ENCODE measurements around the gene BTRC. TPM values are rescaled to one million over a fixed set of nuclear protein-coding genes. Genes with fewer than 3 reads are reported as not detected.

The BTRC gene
- total RNA-seq, 1 experiment from 2014 or later, result 22.4 TPM

DNA sequence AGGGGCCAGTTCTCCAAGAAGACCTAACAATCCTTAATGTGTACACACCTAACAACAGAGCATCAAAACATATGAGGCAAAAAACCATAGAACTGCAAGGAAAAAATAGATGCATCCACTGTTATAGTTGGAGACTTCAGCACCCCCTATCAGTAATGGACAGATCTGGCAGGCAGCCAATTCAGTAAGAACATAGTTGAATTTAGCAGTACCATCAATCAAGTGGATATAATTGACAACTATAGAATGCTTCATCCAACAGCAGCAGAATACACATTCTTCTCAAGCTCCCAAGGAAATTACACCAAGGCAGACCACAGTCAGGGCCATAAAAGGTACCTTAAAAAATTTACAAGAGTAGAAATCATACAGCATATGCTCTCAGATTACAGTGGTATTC lies 191.9 kb downstream of the BTRC start:
- POLR2A ChIA-PET, result no interaction called here
- no peaks in the 10 kb centered on the region for H3K36me3 Mint-ChIP-seq

DNA sequence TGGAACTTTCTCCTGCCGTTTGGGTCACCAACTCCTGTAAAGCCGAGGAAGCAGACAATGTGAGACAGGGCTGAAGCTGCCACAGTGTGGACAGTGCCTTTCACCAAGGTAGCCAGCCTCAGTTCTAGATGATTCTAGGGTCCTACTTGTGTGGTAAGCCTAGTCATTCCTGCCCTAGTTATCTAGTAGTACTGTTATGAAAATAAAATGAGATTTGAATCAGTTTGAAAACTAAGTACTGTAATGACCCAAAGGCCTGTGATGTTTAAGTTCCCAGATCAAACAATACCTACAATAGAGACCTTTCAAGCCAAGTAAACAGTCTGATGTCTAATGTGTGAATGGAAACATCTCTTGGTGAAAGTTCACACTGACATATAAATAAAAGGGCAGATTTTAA lies 197.0 kb downstream of the BTRC start:
- Mint-ChIP-seq H3K27ac (no peak overlapping the region), H3K27me3 (ENCODE audit: low read depth) (no peaks in the 10 kb centered on the region), H3K4me3 (no peak overlapping the region), H3K4me1 (no peaks in the 10 kb centered on the region), H3K36me3 (peaks cover 7% of the 10 kb centered on the region), H3K9me3 (no peaks in the 10 kb centered on the region)
- CTCF ChIA-PET, result interaction anchor here (2.0 kb wide), 1 partner anchor 20 kb away, joined by 5 read pairs; no protein-coding TSS in a partner anchor
- ATAC-seq (no peak), DNase-seq (ENCODE audit: low spot score) (no peak)
- POLR2A ChIA-PET, result no interaction called here
- no peak for TF ChIP-seq ZNF317 (CRISPR knock-in tag; IDR thresholded peaks at IDR 0.05; ENCODE audit: borderline replicate concordance, low read depth)
- TF ChIP-seq, protein P1, sequence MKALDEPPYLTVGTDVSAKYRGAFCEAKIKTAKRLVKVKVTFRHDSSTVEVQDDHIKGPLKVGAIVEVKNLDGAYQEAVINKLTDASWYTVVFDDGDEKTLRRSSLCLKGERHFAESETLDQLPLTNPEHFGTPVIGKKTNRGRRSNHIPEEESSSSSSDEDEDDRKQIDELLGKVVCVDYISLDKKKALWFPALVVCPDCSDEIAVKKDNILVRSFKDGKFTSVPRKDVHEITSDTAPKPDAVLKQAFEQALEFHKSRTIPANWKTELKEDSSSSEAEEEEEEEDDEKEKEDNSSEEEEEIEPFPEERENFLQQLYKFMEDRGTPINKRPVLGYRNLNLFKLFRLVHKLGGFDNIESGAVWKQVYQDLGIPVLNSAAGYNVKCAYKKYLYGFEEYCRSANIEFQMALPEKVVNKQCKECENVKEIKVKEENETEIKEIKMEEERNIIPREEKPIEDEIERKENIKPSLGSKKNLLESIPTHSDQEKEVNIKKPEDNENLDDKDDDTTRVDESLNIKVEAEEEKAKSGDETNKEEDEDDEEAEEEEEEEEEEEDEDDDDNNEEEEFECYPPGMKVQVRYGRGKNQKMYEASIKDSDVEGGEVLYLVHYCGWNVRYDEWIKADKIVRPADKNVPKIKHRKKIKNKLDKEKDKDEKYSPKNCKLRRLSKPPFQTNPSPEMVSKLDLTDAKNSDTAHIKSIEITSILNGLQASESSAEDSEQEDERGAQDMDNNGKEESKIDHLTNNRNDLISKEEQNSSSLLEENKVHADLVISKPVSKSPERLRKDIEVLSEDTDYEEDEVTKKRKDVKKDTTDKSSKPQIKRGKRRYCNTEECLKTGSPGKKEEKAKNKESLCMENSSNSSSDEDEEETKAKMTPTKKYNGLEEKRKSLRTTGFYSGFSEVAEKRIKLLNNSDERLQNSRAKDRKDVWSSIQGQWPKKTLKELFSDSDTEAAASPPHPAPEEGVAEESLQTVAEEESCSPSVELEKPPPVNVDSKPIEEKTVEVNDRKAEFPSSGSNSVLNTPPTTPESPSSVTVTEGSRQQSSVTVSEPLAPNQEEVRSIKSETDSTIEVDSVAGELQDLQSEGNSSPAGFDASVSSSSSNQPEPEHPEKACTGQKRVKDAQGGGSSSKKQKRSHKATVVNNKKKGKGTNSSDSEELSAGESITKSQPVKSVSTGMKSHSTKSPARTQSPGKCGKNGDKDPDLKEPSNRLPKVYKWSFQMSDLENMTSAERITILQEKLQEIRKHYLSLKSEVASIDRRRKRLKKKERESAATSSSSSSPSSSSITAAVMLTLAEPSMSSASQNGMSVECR (CRISPR knock-in tag; IDR thresholded peaks at IDR 0.05; ENCODE audit: borderline replicate concordance), result no peak
- TF ChIP-seq OVOL2 (CRISPR knock-in tag; IDR thresholded peaks at IDR 0.05; ENCODE audit: borderline replicate concordance), result no peak
- TF ChIP-seq, protein P2, sequence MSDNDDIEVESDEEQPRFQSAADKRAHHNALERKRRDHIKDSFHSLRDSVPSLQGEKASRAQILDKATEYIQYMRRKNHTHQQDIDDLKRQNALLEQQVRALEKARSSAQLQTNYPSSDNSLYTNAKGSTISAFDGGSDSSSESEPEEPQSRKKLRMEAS (CRISPR knock-in tag; IDR thresholded peaks at IDR 0.05), result no peak
- no peak for TF ChIP-seq MYBL2 (CRISPR knock-in tag; IDR thresholded peaks at IDR 0.05)
- no peak for TF ChIP-seq TCF7 (CRISPR knock-in tag; IDR thresholded peaks at IDR 0.05; ENCODE audit: low read depth)
- no peak for TF ChIP-seq HMGA2 (CRISPR knock-in tag; IDR thresholded peaks at IDR 0.05)

More for the DNA sequence above, 191.9 kb downstream of the BTRC start:
- ATAC-seq, result no peak
- CTCF ChIA-PET, result interaction anchor here (0.6 to 1.5 kb wide), 3 partner anchors 8 to 80 kb away, joined by 3 to 4 read pairs (median 3); no protein-coding TSS in a partner anchor
- Mint-ChIP-seq H3K4me3 (no peak overlapping the region), H3K27ac (no peak overlapping the region), H3K4me1 (no peaks in the 10 kb centered on the region), H3K27me3 (ENCODE audit: low read depth) (no peaks in the 10 kb centered on the region), H3K9me3 (no peaks in the 10 kb centered on the region)
- TF ChIP-seq ZNF423 (CRISPR knock-in tag; IDR thresholded peaks at IDR 0.05) (no peak), NR3C1 (CRISPR knock-in tag; conservative IDR thresholded peaks at IDR 0.05; ENCODE audit: low read depth) (no peak), PRRX2 (CRISPR knock-in tag; IDR thresholded peaks at IDR 0.05) (no peak), ELF4 (CRISPR knock-in tag; IDR thresholded peaks at IDR 0.05; ENCODE audit: low read depth) (no peak), ZNF219 (CRISPR knock-in tag; IDR thresholded peaks at IDR 0.05; ENCODE audit: borderline replicate concordance) (no peak), IRF2 (CRISPR knock-in tag; IDR thresholded peaks at IDR 0.05; ENCODE audit: borderline replicate concordance, low read depth) (no peak), ZNF317 (CRISPR knock-in tag; IDR thresholded peaks at IDR 0.05; ENCODE audit: borderline replicate concordance, low read depth) (no peak)
- TF ChIP-seq, protein P3, sequence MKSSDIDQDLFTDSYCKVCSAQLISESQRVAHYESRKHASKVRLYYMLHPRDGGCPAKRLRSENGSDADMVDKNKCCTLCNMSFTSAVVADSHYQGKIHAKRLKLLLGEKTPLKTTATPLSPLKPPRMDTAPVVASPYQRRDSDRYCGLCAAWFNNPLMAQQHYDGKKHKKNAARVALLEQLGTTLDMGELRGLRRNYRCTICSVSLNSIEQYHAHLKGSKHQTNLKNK (CRISPR knock-in tag; IDR thresholded peaks at IDR 0.05), result no peak
- TF ChIP-seq, protein P4, sequence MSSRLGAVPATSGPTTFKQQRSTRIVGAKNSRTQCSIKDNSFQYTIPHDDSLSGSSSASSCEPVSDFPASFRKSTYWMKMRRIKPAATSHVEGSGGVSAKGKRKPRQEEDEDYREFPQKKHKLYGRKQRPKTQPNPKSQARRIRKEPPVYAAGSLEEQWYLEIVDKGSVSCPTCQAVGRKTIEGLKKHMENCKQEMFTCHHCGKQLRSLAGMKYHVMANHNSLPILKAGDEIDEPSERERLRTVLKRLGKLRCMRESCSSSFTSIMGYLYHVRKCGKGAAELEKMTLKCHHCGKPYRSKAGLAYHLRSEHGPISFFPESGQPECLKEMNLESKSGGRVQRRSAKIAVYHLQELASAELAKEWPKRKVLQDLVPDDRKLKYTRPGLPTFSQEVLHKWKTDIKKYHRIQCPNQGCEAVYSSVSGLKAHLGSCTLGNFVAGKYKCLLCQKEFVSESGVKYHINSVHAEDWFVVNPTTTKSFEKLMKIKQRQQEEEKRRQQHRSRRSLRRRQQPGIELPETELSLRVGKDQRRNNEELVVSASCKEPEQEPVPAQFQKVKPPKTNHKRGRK (CRISPR knock-in tag; IDR thresholded peaks at IDR 0.05; ENCODE audit: borderline replicate concordance), result no peak
- TF ChIP-seq, protein P5, sequence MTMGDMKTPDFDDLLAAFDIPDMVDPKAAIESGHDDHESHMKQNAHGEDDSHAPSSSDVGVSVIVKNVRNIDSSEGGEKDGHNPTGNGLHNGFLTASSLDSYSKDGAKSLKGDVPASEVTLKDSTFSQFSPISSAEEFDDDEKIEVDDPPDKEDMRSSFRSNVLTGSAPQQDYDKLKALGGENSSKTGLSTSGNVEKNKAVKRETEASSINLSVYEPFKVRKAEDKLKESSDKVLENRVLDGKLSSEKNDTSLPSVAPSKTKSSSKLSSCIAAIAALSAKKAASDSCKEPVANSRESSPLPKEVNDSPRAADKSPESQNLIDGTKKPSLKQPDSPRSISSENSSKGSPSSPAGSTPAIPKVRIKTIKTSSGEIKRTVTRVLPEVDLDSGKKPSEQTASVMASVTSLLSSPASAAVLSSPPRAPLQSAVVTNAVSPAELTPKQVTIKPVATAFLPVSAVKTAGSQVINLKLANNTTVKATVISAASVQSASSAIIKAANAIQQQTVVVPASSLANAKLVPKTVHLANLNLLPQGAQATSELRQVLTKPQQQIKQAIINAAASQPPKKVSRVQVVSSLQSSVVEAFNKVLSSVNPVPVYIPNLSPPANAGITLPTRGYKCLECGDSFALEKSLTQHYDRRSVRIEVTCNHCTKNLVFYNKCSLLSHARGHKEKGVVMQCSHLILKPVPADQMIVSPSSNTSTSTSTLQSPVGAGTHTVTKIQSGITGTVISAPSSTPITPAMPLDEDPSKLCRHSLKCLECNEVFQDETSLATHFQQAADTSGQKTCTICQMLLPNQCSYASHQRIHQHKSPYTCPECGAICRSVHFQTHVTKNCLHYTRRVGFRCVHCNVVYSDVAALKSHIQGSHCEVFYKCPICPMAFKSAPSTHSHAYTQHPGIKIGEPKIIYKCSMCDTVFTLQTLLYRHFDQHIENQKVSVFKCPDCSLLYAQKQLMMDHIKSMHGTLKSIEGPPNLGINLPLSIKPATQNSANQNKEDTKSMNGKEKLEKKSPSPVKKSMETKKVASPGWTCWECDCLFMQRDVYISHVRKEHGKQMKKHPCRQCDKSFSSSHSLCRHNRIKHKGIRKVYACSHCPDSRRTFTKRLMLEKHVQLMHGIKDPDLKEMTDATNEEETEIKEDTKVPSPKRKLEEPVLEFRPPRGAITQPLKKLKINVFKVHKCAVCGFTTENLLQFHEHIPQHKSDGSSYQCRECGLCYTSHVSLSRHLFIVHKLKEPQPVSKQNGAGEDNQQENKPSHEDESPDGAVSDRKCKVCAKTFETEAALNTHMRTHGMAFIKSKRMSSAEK (CRISPR knock-in tag; IDR thresholded peaks at IDR 0.05; ENCODE audit: borderline replicate concordance), result no peak
- TF ChIP-seq, protein P6, sequence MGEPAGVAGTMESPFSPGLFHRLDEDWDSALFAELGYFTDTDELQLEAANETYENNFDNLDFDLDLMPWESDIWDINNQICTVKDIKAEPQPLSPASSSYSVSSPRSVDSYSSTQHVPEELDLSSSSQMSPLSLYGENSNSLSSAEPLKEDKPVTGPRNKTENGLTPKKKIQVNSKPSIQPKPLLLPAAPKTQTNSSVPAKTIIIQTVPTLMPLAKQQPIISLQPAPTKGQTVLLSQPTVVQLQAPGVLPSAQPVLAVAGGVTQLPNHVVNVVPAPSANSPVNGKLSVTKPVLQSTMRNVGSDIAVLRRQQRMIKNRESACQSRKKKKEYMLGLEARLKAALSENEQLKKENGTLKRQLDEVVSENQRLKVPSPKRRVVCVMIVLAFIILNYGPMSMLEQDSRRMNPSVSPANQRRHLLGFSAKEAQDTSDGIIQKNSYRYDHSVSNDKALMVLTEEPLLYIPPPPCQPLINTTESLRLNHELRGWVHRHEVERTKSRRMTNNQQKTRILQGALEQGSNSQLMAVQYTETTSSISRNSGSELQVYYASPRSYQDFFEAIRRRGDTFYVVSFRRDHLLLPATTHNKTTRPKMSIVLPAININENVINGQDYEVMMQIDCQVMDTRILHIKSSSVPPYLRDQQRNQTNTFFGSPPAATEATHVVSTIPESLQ (CRISPR knock-in tag; IDR thresholded peaks at IDR 0.05), result no peak
- TF ChIP-seq, protein P7, sequence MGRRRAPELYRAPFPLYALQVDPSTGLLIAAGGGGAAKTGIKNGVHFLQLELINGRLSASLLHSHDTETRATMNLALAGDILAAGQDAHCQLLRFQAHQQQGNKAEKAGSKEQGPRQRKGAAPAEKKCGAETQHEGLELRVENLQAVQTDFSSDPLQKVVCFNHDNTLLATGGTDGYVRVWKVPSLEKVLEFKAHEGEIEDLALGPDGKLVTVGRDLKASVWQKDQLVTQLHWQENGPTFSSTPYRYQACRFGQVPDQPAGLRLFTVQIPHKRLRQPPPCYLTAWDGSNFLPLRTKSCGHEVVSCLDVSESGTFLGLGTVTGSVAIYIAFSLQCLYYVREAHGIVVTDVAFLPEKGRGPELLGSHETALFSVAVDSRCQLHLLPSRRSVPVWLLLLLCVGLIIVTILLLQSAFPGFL (CRISPR knock-in tag; IDR thresholded peaks at IDR 0.05; ENCODE audit: borderline replicate concordance), result no peak
- TF ChIP-seq, protein P8, sequence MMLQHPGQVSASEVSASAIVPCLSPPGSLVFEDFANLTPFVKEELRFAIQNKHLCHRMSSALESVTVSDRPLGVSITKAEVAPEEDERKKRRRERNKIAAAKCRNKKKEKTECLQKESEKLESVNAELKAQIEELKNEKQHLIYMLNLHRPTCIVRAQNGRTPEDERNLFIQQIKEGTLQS (CRISPR knock-in tag; conservative IDR thresholded peaks at IDR 0.05), result no peak
- DNase-seq (ENCODE audit: low spot score), result no peak
